Hepatic stellate cell (primary cell): ENCODE data around the gene ZBTB48.
"Not testable (repeated sequence)": the region's sequence is repeated elsewhere in the genome, so short reads cannot be mapped to it uniquely, and the experiment has no call there.

Experiments
- DNase-seq: peaks from one replicate; pipeline ENCODE4 v3.0.0; 2011; ENCODE audit warnings: low spot score

The ZBTB48 gene

GRCh38 chr1:6632588-6633514, 53.1 kb downstream of the ZBTB48 start:
- DNase-seq, result no peak

- DNase-seq, result peak; percentile 46
Measured at GRCh38 chr1:6634371-6635052, 54.7 kb downstream of the ZBTB48 start.

GRCh38 chr1:6635161-6635909, 55.5 kb downstream of the ZBTB48 start:
- no peak for DNase-seq

- DNase-seq, result peak; percentile 52
Measured at GRCh38 chr1:6635910-6636760, 56.3 kb downstream of the ZBTB48 start.

- not testable (repeated sequence) for DNase-seq
Measured at GRCh38 chr1:6636778-6637177, 57.0 kb downstream of the ZBTB48 start.

- no peak for DNase-seq
Measured at GRCh38 chr1:6637770-6638169, 58.0 kb downstream of the ZBTB48 start.

GRCh38 chr1:6638226-6638625, 58.4 kb downstream of the ZBTB48 start:
- peak; percentile 59 for DNase-seq
